Tongue (tissue), 2 donors: ENCODE results near the gene SH3RF2. TPM values are rescaled to one million over a fixed set of nuclear protein-coding genes. Genes with fewer than 3 reads are reported as not detected.

Source experiments
- DNase-seq: peaks from one replicate; pipeline ENCODE4 v3.0.0-alpha.2; 2015
- total RNA-seq: library from RNA; depleted of rRNA; stranded (reverse); fragments of >200 nt; gene quantifications from one replicate; pipeline ENCODE4 v1.2.3, GENCODE V29; 2014

Gene SH3RF2
- total RNA-seq, 1 donor from 2014 or later: 14.3 TPM

GRCh38 chr5:145922059-145922458, 14.3 kb upstream of the SH3RF2 start:
- DNase-seq: no peak

- DNase-seq: no peak
Observed at GRCh38 chr5:145923405-145923804, 13.0 kb upstream of the SH3RF2 start.

- DNase-seq: no peak
Observed at GRCh38 chr5:145924849-145925248, 11.5 kb upstream of the SH3RF2 start.

DNA sequence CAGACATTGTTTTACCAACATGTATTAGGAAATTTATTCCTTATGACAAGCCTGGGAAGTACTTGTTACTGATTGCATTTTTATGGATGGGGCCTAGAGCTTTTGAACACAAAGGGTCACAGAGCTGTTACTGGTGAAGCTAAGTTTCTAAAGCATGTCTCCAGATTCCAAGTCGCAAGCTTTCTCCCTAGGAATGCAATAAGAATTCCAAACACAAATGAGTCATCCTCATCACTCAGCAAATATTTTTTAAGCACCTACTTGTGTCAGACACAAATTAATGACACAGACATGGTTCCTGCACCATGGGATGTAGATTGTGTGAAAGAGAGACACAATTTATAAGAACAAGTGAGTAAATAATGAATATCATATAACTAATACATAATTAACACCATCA, 11.0 kb upstream of the SH3RF2 start:
- DNase-seq: no peak

- DNase-seq: no peak
Observed at GRCh38 chr5:145925803-145926202, 10.6 kb upstream of the SH3RF2 start.

- DNase-seq: no peak
Observed at GRCh38 chr5:145931718-145932117, 4.7 kb upstream of the SH3RF2 start.

GRCh38 chr5:145934276-145934675, 2.1 kb upstream of the SH3RF2 start:
- no peak for DNase-seq

DNA sequence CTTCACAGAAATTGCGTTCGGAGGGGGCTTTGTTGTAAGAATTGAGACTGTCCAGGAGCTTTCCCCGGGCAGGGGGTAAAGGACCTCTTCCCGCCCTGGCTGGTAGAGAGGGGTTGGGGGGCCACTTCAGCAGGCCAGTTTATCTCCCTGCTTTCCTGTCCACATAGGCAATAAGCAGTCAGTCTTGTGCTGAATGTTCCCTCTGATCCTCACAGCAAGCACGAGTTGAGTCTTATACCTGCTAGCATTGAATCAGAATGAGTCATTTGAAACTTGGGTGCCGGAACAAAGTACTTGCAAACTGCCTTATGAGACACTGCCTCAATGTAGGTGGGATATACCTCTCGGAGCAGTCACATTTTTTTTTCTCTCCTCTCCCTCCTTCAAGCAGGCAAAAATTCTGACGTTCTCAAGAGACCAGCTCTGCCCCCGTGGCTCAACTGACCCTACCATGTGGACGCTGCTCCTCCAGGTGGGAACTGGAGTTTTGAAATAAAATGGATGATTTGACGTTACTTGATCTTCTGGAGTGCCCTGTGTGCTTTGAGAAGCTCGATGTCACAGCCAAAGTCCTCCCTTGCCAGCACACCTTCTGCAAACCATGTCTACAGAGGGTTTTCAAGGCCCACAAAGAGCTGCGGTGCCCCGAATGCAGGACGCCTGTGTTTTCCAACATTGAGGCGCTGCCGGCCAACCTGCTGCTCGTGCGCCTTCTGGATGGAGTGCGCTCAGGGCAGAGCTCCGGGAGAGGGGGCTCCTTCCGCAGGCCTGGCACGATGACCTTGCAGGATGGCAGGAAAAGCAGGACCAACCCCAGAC, 1.3 kb downstream of the SH3RF2 start:
- DNase-seq: peak; percentile 43

DNA sequence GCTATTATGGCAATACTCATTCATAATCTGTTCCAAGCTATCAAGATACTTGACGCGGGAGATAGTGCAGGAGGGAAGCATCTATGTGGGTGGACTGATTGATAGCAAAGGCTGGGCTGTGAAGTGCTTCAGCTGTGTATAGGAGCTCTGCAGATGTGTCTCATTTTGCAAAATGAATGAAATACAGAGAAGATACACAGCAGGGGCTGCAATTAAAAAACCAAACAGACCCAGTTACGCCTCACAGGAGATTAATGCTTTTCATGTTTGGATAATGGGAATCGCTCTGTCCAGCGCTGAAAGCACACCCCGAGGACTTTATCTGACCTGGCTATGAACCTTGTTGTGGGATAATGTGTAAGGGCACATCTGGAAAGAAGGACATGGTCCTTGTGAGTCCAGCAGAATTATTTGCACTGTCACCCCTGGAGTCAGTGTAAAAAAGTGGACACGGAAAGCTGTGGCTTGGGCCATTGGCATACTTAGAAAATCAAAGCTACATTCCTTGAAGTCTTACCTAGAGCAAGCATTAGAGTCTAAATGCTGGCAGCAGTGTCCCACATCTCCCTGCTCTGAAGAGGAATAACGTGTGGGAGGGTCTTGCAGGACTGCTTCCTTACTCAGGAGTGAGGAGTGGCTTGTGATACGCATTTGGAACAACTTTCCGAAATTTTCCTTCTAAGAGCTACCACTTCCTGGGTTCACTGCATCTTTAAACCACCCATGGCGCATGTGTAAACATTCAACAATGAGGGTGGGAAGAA, 2.6 kb downstream of the SH3RF2 start:
- peak; percentile 48 for DNase-seq

DNA sequence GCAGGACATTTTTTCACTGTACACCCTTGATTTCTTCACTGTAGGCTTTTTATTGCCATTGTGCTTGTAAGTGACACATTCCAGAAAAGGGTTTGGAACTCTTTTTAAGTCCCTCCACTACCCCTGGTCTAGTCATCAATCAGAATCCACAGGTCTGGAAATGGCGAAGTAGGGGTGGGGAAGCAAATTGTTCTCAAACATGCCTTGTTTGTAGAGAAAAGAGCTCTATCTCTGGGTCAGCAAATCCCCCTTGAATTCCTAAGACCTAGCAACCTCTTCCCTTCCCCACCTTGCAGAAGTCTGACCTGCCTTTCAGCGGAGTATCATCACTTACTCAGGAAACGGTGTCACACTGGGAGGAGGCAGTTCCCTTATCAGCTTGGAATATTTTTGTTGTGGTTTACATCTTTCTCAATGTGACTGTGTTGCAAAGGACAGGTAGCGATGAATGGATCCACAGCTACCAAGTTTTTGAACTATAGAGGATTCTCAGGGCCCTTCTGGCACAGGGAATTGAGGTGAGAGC, 3.2 kb downstream of the SH3RF2 start:
- no peak for DNase-seq

- DNase-seq: no peak
Observed at GRCh38 chr5:145941096-145941447, 4.7 kb downstream of the SH3RF2 start.

DNA sequence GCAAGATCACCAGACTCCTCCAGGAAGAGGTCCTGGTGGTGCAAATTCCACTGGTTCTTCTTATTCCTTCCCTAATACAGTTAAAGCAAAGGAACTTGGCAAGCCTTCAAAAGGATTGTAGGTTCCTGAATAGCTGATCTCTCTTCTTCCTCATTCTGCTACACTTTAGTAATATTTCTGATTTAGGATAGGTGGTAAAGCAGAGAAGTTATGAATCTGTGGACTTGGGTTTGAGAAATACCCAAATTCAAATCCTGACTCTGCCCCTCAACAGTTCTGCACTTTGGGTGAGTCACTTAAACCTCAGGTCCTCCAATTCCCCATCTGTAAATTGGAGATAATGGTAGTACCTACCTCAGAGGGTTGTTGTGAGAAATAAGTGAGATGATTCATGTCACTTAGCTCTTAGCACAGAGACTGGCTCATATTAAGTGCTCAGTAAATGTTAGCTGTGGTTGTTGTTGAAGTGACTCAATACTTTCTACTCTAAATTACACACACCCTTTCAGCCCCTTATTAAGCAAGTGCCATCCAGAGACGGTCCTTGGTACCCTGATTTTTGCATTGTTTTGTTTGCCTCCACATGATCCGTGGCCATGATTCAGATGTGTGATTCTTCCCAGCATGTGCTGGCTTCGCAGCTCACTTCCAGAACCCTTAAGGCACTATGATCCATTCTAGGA, 5.2 kb downstream of the SH3RF2 start:
- DNase-seq: no peak

- no peak for DNase-seq
Observed at GRCh38 chr5:145942201-145942600, 5.8 kb downstream of the SH3RF2 start.

GRCh38 chr5:145942749-145943148, 6.4 kb downstream of the SH3RF2 start:
- no peak for DNase-seq

GRCh38 chr5:145943674-145944121, 7.3 kb downstream of the SH3RF2 start:
- DNase-seq: peak; percentile 66

GRCh38 chr5:145944328-145944727, 8.0 kb downstream of the SH3RF2 start:
- DNase-seq: no peak

GRCh38 chr5:145945620-145946111, 9.3 kb downstream of the SH3RF2 start:
- no peak for DNase-seq

DNA sequence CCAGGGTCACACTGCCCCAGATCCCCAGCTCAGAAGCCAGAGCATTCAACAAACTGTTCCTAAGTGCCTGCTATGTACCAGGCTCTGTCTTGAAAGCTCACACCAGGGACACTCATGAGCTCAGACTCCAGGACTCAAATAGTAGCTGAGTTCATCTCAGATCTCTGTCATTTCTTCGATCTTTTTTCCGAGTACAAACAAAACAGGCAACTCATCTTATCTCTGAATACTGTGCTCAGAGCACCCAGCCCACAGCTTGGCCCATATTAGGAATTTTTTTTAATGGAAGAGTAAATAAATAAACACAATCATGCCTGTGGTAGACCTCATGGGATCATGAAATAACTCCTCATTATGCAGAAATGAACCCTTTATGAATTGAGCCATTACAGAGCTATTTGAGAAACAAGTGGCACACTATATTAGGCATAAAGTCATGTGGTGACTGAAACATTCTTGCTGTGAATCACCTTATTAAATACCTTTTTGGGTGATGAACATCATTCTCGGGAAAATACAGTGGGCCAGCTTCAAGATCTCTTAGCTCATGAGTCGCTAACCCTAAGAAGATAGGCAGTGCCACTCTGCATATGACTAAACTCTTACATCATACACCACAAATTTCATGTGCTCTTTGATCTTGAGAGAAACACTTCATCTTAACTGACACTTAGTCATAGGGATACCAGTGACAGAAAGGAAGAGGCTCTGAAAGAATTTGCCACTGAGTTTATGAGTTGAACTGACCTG, 9.9 kb downstream of the SH3RF2 start:
- DNase-seq: peak; percentile 33

GRCh38 chr5:145947581-145947980, 11.2 kb downstream of the SH3RF2 start:
- no peak for DNase-seq

DNA sequence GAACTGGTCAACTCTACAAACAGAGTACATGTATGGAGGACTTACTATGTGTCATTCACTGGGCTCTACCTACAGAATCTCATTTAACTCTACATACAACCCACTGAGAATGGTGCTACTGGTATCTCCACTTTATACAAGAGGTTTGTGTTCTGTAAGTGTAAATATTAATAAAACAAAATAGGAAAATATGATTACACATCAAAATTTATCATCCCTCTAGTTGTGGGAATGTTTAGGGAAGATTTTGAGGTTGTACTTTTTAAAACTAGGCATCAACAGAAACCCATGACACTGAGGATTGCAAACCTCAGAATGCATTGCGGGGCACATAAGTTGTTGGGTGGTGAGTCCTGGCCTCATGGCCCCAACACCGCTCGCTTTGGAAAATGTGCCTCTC, 11.7 kb downstream of the SH3RF2 start:
- no peak for DNase-seq

GRCh38 chr5:145948921-145949320, 12.5 kb downstream of the SH3RF2 start:
- DNase-seq: no peak

DNA sequence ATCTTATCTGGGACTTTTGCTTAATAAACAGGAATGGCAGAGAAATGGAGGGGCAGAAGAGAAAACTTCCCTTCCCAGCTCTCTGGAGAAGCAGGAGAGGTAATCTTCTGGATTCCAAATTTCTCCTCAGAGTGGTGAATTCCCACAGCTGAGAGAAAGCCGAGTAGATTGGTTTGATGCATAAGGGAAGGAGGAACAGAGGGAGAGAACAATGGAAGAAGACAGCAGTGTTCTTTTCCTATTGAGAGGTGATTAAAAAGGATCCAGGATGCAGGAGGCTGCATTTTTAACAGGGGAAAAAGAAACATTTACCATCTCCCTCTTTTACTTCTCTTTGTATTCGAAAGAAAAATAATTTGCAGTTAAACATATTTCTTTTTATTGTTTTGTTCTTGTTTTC, 13.1 kb downstream of the SH3RF2 start:
- DNase-seq: no peak
